Measurements from ENCODE around the gene LGALS13.
"Not testable (repeated sequence)": the region's sequence is repeated elsewhere in the genome, so short reads cannot be mapped to it uniquely, and the experiment has no call there.

LGALS13 gene

DNA sequence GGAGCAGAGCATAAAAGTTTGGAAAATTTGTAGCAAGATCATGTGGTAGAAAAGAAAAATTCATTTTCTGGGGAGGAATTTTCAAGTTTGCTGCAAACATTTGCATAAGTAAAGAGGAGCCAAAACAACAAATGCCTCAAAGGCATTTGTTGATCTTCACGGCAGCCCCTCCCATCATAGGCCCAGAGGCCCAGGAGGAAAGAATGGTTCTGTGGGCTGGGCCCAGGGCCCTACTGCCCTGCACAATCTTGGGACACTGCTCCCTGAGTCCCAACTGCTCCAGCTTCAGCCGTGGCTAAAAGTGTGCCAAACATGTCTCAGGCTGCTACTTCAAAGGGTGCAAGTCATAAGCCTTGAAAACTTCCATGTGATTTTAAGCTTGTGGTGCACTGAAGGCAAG, 11.3 kb downstream of the LGALS13 start:
- 20 to 77% methylated on average over 1 to 2 of the region's 2 CpGs for WGBS, 2 experiments (ENCODE audit: insufficient coverage in 2 of 2)
- Histone ChIP-seq H3K4me3 (ENCODE audit: extremely low read depth, insufficient read depth, low read length, poor library complexity, severe bottlenecking) (no peak overlapping the region), H3K36me3 (ENCODE audit: control insufficient read depth, insufficient read depth, low read length) (no peaks in the 10 kb centered on the region), H3K27ac (ENCODE audit: low read depth, low read length, severe bottlenecking) (no peak overlapping the region), H3K9me3 (ENCODE audit: control insufficient read depth, low read length) (peaks cover 13% of the 10 kb centered on the region), H3K4me1 (ENCODE audit: control insufficient read depth, insufficient read depth, low read length, poor library complexity, severe bottlenecking) (no peaks in the 10 kb centered on the region)

DNA sequence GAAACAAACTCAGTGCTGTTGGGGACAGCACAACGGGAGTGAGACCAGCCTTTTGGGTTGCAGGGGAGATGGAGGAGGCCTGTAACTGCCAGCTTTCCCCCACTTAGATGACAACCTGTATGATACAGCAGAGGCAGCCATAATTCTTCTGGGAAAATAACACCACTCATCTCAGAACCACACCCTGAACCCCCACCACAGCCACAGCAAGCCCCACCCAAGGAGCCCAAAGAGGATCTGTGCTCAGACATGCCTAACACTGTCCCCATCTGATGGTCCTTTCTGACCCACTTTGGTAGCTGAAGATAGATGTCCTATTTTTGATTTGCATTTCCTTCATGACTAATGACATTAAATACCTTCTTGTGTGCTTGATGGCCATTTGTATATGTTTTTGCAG, 15.4 kb downstream of the LGALS13 start:
- Histone ChIP-seq H3K4me1 (ENCODE audit: control insufficient read depth, insufficient read depth, low read length, poor library complexity, severe bottlenecking) (no peaks in the 10 kb centered on the region), H3K9me3 (ENCODE audit: control insufficient read depth, low read length) (peaks cover 12% of the 10 kb centered on the region), H3K27ac (ENCODE audit: low read depth, low read length, severe bottlenecking) (no peak overlapping the region), H3K4me3 (ENCODE audit: extremely low read depth, insufficient read depth, low read length, poor library complexity, severe bottlenecking) (no peak overlapping the region), H3K36me3 (ENCODE audit: control insufficient read depth, insufficient read depth, low read length) (no peaks in the 10 kb centered on the region)
- 29 to 60% methylated on average over 1 of the region's 1 CpG for WGBS, 2 experiments (ENCODE audit: insufficient coverage in 2 of 2)

DNA sequence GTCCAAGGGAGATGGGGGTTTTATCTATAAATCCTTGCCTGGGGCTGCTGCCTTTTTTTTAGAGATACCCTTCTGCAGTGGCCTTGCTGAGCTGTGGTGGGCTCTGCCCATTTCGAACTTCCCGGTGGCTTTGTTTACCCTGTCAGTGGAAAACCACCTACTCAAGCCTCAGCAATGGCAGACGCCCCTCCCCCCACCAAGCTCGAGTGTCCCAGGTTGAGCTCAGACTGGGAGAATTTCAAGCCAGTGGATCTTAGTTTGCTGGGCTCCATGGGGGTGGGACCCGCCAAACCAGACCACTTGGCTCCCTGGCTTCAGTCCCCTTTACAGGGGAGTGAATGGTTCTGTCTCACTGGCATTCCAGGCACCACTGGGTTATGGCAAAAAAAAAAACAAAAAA, 21.6 kb downstream of the LGALS13 start:
- no peaks in the 10 kb centered on the region for H3K4me1 ChIP-seq (ENCODE audit: control insufficient read depth, insufficient read depth, low read length, poor library complexity, severe bottlenecking)
- WGBS, 2 experiments (ENCODE audit: insufficient coverage in 2 of 2), result 45 to 67% methylated on average over 1 to 4 of the region's 5 CpGs
- no peaks in the 10 kb centered on the region for H3K36me3 ChIP-seq (ENCODE audit: control insufficient read depth, insufficient read depth, low read length)
- no peaks in the 10 kb centered on the region for H3K9me3 ChIP-seq (ENCODE audit: control insufficient read depth, low read length)
- H3K27ac ChIP-seq (ENCODE audit: low read depth, low read length, severe bottlenecking), result no peak overlapping the region
- H3K4me3 ChIP-seq (ENCODE audit: extremely low read depth, insufficient read depth, low read length, poor library complexity, severe bottlenecking), result no peak overlapping the region

DNA sequence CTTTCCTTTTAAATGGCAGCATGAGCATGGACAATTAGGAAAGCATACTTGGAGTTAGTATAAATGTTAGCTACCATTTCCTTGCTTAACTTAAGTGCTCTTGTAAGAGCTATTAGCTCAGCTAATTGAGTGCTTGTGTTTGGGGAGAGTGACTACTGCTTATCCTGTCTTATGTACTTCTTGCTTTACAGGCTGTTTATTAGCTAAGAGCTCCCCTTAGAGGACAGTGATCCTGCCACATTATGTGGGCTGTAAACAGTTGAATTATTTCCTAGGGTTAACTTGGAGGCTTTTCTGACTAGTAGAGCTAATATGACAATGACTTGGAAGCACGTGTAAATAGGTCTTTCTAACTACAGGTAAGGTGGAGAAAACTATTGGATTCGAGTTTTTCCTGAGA, 25.3 kb downstream of the LGALS13 start:
- H3K4me1 ChIP-seq (ENCODE audit: control insufficient read depth, insufficient read depth, low read length, poor library complexity, severe bottlenecking); H3K36me3 ChIP-seq (ENCODE audit: control insufficient read depth, insufficient read depth, low read length); H3K4me3 ChIP-seq (ENCODE audit: extremely low read depth, insufficient read depth, low read length, poor library complexity, severe bottlenecking); H3K9me3 ChIP-seq (ENCODE audit: control insufficient read depth, low read length); H3K27ac ChIP-seq (ENCODE audit: low read depth, low read length, severe bottlenecking): not testable (repeated sequence)
- 17 to 50% methylated on average over 1 of the region's 2 CpGs for WGBS, 2 experiments (ENCODE audit: insufficient coverage in 2 of 2)

DNA sequence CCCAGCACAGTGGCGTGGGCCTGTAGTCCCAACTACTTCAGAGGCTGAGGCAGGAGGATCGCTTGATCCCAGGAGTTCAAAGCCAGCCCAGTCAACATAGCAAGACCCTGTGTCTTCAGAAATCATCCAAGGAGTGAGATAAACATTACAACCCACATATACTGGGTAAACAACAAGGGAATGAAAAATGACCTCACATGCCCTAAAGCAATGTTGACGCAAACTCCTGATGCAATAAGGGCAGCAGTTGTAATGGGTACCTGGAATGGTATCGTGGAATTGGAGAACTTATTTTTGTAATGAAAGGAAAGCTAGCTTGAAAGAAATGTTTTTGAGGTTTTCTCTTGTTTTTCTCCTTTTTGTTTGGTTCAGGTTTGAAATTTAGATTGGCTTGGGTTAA, 28.9 kb downstream of the LGALS13 start:
- no peaks in the 10 kb centered on the region for H3K4me1 ChIP-seq (ENCODE audit: control insufficient read depth, insufficient read depth, low read length, poor library complexity, severe bottlenecking)
- WGBS, 2 experiments (ENCODE audit: insufficient coverage in 2 of 2), result 83 to 89% methylated on average over 3 to 4 of the region's 4 CpGs

DNA sequence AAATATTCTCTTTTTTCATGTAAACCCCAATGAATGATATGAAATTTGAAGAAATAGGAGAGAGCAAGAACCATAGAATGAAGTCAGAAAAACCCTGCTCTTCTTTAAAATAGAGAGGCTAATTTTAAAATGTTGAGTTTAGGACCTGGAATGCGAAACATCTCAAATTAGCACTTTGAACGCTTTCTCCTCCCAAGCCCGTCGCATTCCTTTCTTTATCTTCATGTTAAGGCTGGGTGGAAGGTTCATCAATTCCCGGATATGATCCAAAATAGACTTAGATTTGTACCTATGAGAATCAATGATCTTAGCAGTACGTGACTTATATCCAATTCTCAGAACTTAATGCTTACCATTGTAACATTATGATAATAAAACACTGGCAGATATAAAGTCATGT, 29.3 kb downstream of the LGALS13 start:
- H3K27ac ChIP-seq (ENCODE audit: low read depth, low read length, severe bottlenecking), result no peak overlapping the region
- H3K36me3 ChIP-seq (ENCODE audit: control insufficient read depth, insufficient read depth, low read length), result no peaks in the 10 kb centered on the region
- no peak overlapping the region for H3K4me3 ChIP-seq (ENCODE audit: extremely low read depth, insufficient read depth, low read length, poor library complexity, severe bottlenecking)
- no peaks in the 10 kb centered on the region for H3K4me1 ChIP-seq (ENCODE audit: control insufficient read depth, insufficient read depth, low read length, poor library complexity, severe bottlenecking)
- WGBS, 2 experiments (ENCODE audit: insufficient coverage in 2 of 2), result no CpG with 5 or more reads among the region's 6 CpGs
- no peaks in the 10 kb centered on the region for H3K9me3 ChIP-seq (ENCODE audit: control insufficient read depth, low read length)

More for the DNA sequence above, 28.9 kb downstream of the LGALS13 start:
- no peaks in the 10 kb centered on the region for H3K9me3 ChIP-seq (ENCODE audit: control insufficient read depth, low read length)
- no peaks in the 10 kb centered on the region for H3K36me3 ChIP-seq (ENCODE audit: control insufficient read depth, insufficient read depth, low read length)
- H3K27ac ChIP-seq (ENCODE audit: low read depth, low read length, severe bottlenecking), result no peak overlapping the region
- H3K4me3 ChIP-seq (ENCODE audit: extremely low read depth, insufficient read depth, low read length, poor library complexity, severe bottlenecking), result no peak overlapping the region

DNA sequence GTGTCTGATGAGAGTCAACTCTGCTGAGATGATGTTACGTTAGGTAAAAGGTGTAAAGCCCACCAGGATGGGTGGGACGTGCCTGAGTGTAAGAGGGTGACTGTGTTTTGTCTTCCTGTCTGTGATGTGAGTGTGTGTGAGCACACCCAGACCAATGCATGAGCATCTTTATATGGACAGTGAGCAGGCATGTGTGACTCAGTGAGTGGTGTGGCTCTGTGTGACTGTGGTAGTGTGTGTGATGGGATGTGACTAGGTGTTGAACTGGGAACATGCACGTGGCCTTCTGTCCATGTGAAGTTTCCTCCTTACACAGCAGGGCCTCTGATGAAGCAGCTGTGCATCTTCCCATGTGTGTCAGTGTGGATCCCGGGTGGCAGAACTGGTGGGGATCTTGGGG, 35.6 kb downstream of the LGALS13 start:
- Histone ChIP-seq H3K27ac (ENCODE audit: low read depth, low read length, severe bottlenecking) (no peak overlapping the region), H3K4me1 (ENCODE audit: control insufficient read depth, insufficient read depth, low read length, poor library complexity, severe bottlenecking) (no peaks in the 10 kb centered on the region), H3K36me3 (ENCODE audit: control insufficient read depth, insufficient read depth, low read length) (no peaks in the 10 kb centered on the region), H3K4me3 (ENCODE audit: extremely low read depth, insufficient read depth, low read length, poor library complexity, severe bottlenecking) (no peak overlapping the region), H3K9me3 (ENCODE audit: control insufficient read depth, low read length) (no peaks in the 10 kb centered on the region)
- WGBS, 2 experiments (ENCODE audit: insufficient coverage in 2 of 2), result 45 to 56% methylated on average over 2 to 4 of the region's 4 CpGs

DNA sequence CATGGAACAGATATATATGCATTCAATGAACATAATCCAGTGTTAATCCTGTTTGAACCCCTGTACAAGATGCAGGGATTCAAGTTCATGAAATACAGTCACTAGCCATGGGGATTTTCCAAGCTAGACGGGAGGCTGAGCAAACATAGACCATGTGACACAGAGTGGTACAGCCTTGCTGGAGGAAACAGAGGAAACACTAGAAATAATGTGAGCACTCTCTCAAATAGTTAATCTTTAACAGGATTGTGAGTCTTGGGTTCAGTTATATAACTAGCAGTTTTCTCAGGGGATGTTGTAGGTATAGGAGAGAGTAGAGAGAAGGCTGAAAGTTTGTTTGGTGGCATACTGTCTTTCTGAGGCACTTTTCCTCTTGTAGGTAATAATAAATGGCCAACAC, 39.4 kb downstream of the LGALS13 start:
- no peaks in the 10 kb centered on the region for H3K4me1 ChIP-seq (ENCODE audit: control insufficient read depth, insufficient read depth, low read length, poor library complexity, severe bottlenecking)
- H3K4me3 ChIP-seq (ENCODE audit: extremely low read depth, insufficient read depth, low read length, poor library complexity, severe bottlenecking), result no peak overlapping the region
- H3K27ac ChIP-seq (ENCODE audit: low read depth, low read length, severe bottlenecking), result no peak overlapping the region
- WGBS, 2 experiments (ENCODE audit: insufficient coverage in 2 of 2), result 0 to 40% methylated on average over 1 of the region's 1 CpG
- H3K9me3 ChIP-seq (ENCODE audit: control insufficient read depth, low read length), result no peaks in the 10 kb centered on the region
- no peaks in the 10 kb centered on the region for H3K36me3 ChIP-seq (ENCODE audit: control insufficient read depth, insufficient read depth, low read length)

DNA sequence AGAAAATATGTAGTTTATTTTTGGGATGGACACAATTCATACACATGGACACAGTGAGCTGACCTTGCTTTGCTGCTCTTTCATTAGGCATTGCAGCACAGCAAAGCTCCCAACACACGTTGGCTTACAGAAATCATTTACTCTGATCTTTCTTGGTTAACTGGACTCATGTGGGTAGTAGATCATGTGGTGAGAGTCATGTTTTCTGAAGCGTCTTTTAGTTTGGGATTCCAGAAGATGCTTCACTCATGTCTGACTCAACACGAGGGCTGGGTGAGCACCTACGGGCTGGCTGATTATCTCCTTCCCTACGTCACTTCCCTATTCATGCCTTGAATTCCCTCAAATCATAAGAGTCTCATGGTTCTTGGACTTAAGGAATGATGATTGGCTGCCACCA, 41.3 kb downstream of the LGALS13 start:
- no CpG with 5 or more reads among the region's 5 CpGs for WGBS, 2 experiments (ENCODE audit: insufficient coverage in 2 of 2)
- Histone ChIP-seq H3K9me3 (ENCODE audit: control insufficient read depth, low read length) (no peaks in the 10 kb centered on the region), H3K36me3 (ENCODE audit: control insufficient read depth, insufficient read depth, low read length) (no peaks in the 10 kb centered on the region), H3K4me3 (ENCODE audit: extremely low read depth, insufficient read depth, low read length, poor library complexity, severe bottlenecking) (no peak overlapping the region), H3K27ac (ENCODE audit: low read depth, low read length, severe bottlenecking) (no peak overlapping the region), H3K4me1 (ENCODE audit: control insufficient read depth, insufficient read depth, low read length, poor library complexity, severe bottlenecking) (no peaks in the 10 kb centered on the region)

DNA sequence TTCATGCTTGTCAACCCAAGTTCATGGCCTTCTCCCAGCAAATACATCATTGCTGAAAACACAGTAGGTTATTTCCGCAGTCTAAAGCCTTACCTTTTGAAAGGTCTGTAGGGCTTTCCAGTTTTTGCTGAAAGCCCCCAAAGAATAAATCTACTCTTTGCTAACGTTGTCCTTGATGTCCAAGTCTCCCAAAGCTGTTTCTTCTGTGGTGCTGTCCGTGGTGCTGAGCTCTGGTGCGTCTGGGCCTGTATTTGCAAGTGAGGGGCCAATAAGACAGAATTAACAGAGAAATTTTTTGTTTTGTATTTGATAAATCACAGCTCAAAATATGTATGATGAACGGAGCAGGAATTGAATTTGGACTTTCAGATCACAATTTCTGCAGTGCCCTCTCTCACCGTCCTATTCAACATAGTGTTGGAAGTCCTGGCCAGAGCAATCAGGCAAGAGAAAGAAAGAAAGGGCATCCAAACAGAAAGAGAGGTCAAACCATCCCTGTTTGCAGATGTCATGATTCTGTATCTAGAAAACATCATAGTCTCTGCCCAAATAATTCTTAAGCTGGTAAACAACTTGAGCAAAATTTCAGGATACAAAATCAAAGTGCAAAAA, 43.6 kb downstream of the LGALS13 start:
- no peaks in the 10 kb centered on the region for H3K9me3 ChIP-seq (ENCODE audit: control insufficient read depth, low read length)
- no peak overlapping the region for H3K4me3 ChIP-seq (ENCODE audit: extremely low read depth, insufficient read depth, low read length, poor library complexity, severe bottlenecking)
- no peaks in the 10 kb centered on the region for H3K36me3 ChIP-seq (ENCODE audit: control insufficient read depth, insufficient read depth, low read length)
- WGBS, 2 experiments (ENCODE audit: insufficient coverage in 2 of 2), result 29 to 31% methylated on average over 2 to 5 of the region's 6 CpGs
- no peaks in the 10 kb centered on the region for H3K4me1 ChIP-seq (ENCODE audit: control insufficient read depth, insufficient read depth, low read length, poor library complexity, severe bottlenecking)
- H3K27ac ChIP-seq (ENCODE audit: low read depth, low read length, severe bottlenecking), result no peak overlapping the region

DNA sequence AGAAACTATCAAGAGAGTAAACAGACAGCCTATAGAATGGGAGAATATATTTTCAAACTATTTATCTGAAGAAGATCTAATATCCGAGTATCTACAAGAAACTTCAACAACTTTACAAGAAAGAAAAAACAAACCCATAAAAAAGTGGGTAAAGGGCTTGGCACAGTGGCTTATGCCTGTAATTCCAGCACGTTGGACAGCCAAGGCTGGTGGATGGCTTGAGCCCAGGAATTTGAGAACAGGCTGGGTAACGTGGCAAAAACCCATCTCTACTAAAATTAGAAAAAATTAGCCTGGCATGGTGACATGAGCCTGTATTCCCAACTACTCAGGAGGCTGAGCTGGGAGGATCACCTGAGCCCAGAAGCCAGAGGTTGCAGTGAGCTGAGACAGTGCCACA, 45.6 kb downstream of the LGALS13 start:
- no peaks in the 10 kb centered on the region for H3K36me3 ChIP-seq (ENCODE audit: control insufficient read depth, insufficient read depth, low read length)
- 25% methylated on average over 2 of the region's 3 CpGs; no CpG with 5 or more reads in 1 of the 2 experiments for WGBS, 2 experiments (ENCODE audit: insufficient coverage in 2 of 2)
- no peaks in the 10 kb centered on the region for H3K4me1 ChIP-seq (ENCODE audit: control insufficient read depth, insufficient read depth, low read length, poor library complexity, severe bottlenecking)
- no peak overlapping the region for H3K27ac ChIP-seq (ENCODE audit: low read depth, low read length, severe bottlenecking)
- no peaks in the 10 kb centered on the region for H3K9me3 ChIP-seq (ENCODE audit: control insufficient read depth, low read length)
- H3K4me3 ChIP-seq (ENCODE audit: extremely low read depth, insufficient read depth, low read length, poor library complexity, severe bottlenecking), result no peak overlapping the region

Data from mesodermal cell (in vitro differentiated cells).